SK-N-SH (cell line): ENCODE measurements around the gene GNE.
A peak's percentile ranks its signal among the peaks of the same experiment; 100 is the strongest.

Experiments
- EP300 ChIP-seq, 2 experiments: IDR thresholded peaks; 2 replicates each; pipeline versions ENCODE4 v1.4.0 to v1.6.1; 2012; ENCODE audit warnings: borderline replicate concordance in 1 of 2, low read depth in 1 of 2, low read length in 1 of 2
- GATA2 ChIP-seq: sonication (generic); formaldehyde crosslinking; IDR thresholded peaks from 2 replicates; pipeline ENCODE4 v1.5.0; 2020; ENCODE audit warnings: mild to moderate bottlenecking, missing genetic modification reagents
- POLR2AphosphoS5 ChIP-seq: IDR thresholded peaks from 2 replicates; pipeline ENCODE4 v1.6.1; 2012; ENCODE audit warnings: low read depth, low read length
- RCOR1 ChIP-seq: fragments of 150-350 bp; IDR thresholded peaks from 2 replicates; pipeline ENCODE4 v1.6.1; 2017; ENCODE audit warnings: antibody characterized with exemption, low read length
- RFX5 ChIP-seq: IDR thresholded peaks from 2 replicates; pipeline ENCODE4 v1.6.1; 2012; ENCODE audit warnings: mild to moderate bottlenecking, improper control_type of control experiment, low read length
- SIN3A ChIP-seq: IDR thresholded peaks from 2 replicates; pipeline ENCODE4 v1.6.1; 2012; ENCODE audit warnings: low read depth, mild to moderate bottlenecking, low read length, moderate library complexity, borderline replicate concordance
- TF ChIP-seq, protein P1 (sequence below): IDR thresholded peaks from 2 replicates; pipeline ENCODE4 v1.6.1; 2012; ENCODE audit warnings: mild to moderate bottlenecking, low read depth, low read length, moderate library complexity
- TF ChIP-seq, protein P2 (sequence below): fragments of 200-600 bp; sonication (generic); IDR thresholded peaks from 2 replicates; pipeline ENCODE4 v1.6.1; 2017; ENCODE audit warnings: antibody characterized with exemption, mild to moderate bottlenecking, moderate library complexity
- TF ChIP-seq, protein P3 (sequence below): IDR thresholded peaks from 2 replicates; pipeline ENCODE4; 2012
- TF ChIP-seq, protein P4 (sequence below): IDR thresholded peaks from 2 replicates; pipeline ENCODE4 v1.4.0; 2012; ENCODE audit warnings: low read depth, borderline replicate concordance

DNA sequence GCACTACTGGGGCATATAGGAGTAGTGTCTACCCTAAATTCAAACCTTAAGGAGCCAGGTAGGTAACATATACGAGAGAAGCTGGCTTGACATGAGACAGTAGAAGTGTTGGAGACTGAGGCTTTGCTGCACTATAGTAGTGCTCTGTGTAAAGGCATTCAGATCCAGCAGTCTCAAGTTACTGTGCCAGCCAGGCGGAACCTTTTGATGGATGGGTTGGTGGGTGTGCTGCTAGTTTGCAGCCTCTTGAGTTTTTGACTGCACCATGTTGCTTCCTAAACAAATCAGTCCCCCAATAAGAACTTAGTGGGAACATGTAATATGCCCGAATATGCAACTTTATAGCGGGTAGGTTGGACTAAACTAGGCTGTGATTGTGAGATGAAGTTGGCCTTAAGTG is 66.1 kb downstream of the GNE start:
- TF ChIP-seq, protein P1, sequence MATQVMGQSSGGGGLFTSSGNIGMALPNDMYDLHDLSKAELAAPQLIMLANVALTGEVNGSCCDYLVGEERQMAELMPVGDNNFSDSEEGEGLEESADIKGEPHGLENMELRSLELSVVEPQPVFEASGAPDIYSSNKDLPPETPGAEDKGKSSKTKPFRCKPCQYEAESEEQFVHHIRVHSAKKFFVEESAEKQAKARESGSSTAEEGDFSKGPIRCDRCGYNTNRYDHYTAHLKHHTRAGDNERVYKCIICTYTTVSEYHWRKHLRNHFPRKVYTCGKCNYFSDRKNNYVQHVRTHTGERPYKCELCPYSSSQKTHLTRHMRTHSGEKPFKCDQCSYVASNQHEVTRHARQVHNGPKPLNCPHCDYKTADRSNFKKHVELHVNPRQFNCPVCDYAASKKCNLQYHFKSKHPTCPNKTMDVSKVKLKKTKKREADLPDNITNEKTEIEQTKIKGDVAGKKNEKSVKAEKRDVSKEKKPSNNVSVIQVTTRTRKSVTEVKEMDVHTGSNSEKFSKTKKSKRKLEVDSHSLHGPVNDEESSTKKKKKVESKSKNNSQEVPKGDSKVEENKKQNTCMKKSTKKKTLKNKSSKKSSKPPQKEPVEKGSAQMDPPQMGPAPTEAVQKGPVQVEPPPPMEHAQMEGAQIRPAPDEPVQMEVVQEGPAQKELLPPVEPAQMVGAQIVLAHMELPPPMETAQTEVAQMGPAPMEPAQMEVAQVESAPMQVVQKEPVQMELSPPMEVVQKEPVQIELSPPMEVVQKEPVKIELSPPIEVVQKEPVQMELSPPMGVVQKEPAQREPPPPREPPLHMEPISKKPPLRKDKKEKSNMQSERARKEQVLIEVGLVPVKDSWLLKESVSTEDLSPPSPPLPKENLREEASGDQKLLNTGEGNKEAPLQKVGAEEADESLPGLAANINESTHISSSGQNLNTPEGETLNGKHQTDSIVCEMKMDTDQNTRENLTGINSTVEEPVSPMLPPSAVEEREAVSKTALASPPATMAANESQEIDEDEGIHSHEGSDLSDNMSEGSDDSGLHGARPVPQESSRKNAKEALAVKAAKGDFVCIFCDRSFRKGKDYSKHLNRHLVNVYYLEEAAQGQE: no peak
- TF ChIP-seq EP300 (IDR thresholded peaks at IDR 0.05; ENCODE audit: borderline replicate concordance in 1 of 2, low read depth in 1 of 2, low read length in 1 of 2) (no peak), POLR2AphosphoS5 (no peak), GATA2 (CRISPR knock-in tag) (no peak), SIN3A (0 out of 2 replicates have a peak, but pooled peaks have one; percentile 25), RCOR1 (no peak), RFX5 (no peak)
- TF ChIP-seq, protein P2, sequence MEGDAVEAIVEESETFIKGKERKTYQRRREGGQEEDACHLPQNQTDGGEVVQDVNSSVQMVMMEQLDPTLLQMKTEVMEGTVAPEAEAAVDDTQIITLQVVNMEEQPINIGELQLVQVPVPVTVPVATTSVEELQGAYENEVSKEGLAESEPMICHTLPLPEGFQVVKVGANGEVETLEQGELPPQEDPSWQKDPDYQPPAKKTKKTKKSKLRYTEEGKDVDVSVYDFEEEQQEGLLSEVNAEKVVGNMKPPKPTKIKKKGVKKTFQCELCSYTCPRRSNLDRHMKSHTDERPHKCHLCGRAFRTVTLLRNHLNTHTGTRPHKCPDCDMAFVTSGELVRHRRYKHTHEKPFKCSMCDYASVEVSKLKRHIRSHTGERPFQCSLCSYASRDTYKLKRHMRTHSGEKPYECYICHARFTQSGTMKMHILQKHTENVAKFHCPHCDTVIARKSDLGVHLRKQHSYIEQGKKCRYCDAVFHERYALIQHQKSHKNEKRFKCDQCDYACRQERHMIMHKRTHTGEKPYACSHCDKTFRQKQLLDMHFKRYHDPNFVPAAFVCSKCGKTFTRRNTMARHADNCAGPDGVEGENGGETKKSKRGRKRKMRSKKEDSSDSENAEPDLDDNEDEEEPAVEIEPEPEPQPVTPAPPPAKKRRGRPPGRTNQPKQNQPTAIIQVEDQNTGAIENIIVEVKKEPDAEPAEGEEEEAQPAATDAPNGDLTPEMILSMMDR: no peak
- TF ChIP-seq, protein P3, sequence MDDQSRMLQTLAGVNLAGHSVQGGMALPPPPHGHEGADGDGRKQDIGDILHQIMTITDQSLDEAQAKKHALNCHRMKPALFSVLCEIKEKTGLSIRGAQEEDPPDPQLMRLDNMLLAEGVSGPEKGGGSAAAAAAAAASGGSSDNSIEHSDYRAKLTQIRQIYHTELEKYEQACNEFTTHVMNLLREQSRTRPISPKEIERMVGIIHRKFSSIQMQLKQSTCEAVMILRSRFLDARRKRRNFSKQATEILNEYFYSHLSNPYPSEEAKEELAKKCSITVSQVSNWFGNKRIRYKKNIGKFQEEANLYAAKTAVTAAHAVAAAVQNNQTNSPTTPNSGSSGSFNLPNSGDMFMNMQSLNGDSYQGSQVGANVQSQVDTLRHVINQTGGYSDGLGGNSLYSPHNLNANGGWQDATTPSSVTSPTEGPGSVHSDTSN: peak; percentile 50
- TF ChIP-seq, protein P4, sequence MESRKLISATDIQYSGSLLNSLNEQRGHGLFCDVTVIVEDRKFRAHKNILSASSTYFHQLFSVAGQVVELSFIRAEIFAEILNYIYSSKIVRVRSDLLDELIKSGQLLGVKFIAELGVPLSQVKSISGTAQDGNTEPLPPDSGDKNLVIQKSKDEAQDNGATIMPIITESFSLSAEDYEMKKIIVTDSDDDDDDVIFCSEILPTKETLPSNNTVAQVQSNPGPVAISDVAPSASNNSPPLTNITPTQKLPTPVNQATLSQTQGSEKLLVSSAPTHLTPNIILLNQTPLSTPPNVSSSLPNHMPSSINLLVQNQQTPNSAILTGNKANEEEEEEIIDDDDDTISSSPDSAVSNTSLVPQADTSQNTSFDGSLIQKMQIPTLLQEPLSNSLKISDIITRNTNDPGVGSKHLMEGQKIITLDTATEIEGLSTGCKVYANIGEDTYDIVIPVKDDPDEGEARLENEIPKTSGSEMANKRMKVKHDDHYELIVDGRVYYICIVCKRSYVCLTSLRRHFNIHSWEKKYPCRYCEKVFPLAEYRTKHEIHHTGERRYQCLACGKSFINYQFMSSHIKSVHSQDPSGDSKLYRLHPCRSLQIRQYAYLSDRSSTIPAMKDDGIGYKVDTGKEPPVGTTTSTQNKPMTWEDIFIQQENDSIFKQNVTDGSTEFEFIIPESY: no peak
